PC-9 (cell line): ENCODE data around the gene GRWD1.

ENCODE experiments used
- CTCF ChIP-seq: fragments of 200-600 bp; sonication (generic); conservative IDR thresholded peaks from 2 replicates; pipeline ENCODE4 v1.6.1; 2017; ENCODE audit warnings: mixed run types, antibody characterized with exemption, mild to moderate bottlenecking, moderate library complexity
- EZH2 ChIP-seq: fragments of 200-600 bp; sonication (generic); IDR thresholded peaks from 2 replicates; pipeline ENCODE4 v1.8.0; 2017; ENCODE audit warnings: antibody characterized with exemption, low read depth

- TF ChIP-seq CTCF (no peak), EZH2 (no peak)
Measured at GRCh38 chr19:48502350-48503018, 56.7 kb downstream of the GRWD1 start.
